Measurements from ENCODE around the gene MAN2B1. TPM values are rescaled to one million over a fixed set of nuclear protein-coding genes. Genes with fewer than 3 reads are reported as not detected.
A peak's percentile ranks its signal among the peaks of the same experiment; 100 is the strongest.

Gene MAN2B1
- polyA plus RNA-seq, 3 donors: 218 to 305 (median 295) TPM

- H4K20me1 ChIP-seq (ENCODE audit: insufficient read depth, low read length): peaks cover 83% of the 10 kb centered on the region
- H2AFZ ChIP-seq (ENCODE audit: insufficient read depth, low read depth, low read length, poor library complexity, severe bottlenecking): no peak overlapping the region
- H3K4me1 ChIP-seq (ENCODE audit: control insufficient read depth in 1 of 2, insufficient read depth in 2 of 2, low read length in 2 of 2): no peaks in the 10 kb centered on the region
- no peak overlapping the region for H3K4me2 ChIP-seq (replicated peaks; ENCODE audit: extremely low read depth, low read length, poor library complexity, severe bottlenecking)
- H3K4me3 ChIP-seq (replicated peaks in 1 of 3; ENCODE audit: low read depth in 2 of 3, low read length in 3 of 3): no peak overlapping the region
- Mint-ChIP-seq H3K36me3 (peaks cover 70 to 95% of the 10 kb centered on the region in 2 donors), H3K4me1 (no peaks in the 10 kb centered on the region), H3K4me3 (no peak overlapping the region), H3K9me3 (peaks cover 0 to 9% (median 0%) of the 10 kb centered on the region in 7 donors), H3K27ac (no peak overlapping the region), H3K27me3 (ENCODE audit: low read depth in 3 of 3) (peaks cover 0 to 1% (median 1%) of the 10 kb centered on the region in 3 donors)
- no peaks in the 10 kb centered on the region for H3K9me3 ChIP-seq (replicated peaks in 1 of 2; ENCODE audit: control insufficient read depth in 1 of 2, insufficient read depth in 1 of 2, low read length in 2 of 2)
- TF ChIP-seq, protein P1, sequence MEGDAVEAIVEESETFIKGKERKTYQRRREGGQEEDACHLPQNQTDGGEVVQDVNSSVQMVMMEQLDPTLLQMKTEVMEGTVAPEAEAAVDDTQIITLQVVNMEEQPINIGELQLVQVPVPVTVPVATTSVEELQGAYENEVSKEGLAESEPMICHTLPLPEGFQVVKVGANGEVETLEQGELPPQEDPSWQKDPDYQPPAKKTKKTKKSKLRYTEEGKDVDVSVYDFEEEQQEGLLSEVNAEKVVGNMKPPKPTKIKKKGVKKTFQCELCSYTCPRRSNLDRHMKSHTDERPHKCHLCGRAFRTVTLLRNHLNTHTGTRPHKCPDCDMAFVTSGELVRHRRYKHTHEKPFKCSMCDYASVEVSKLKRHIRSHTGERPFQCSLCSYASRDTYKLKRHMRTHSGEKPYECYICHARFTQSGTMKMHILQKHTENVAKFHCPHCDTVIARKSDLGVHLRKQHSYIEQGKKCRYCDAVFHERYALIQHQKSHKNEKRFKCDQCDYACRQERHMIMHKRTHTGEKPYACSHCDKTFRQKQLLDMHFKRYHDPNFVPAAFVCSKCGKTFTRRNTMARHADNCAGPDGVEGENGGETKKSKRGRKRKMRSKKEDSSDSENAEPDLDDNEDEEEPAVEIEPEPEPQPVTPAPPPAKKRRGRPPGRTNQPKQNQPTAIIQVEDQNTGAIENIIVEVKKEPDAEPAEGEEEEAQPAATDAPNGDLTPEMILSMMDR (IDR thresholded peaks at IDR 0.05): no peak
- peaks cover 4% of the 10 kb centered on the region for H3K79me2 ChIP-seq (ENCODE audit: insufficient read depth, low read length)
- no peak overlapping the region for H3K27ac ChIP-seq (ENCODE audit: low read depth in 1 of 2, low read length in 2 of 2)
- DNase-seq: no peak
- intact Hi-C loops (cut with micrococcal nuclease): no loop called here
- H3K27me3 ChIP-seq (ENCODE audit: control insufficient read depth in 2 of 2, insufficient read depth in 2 of 2, low read length in 2 of 2): no peaks in the 10 kb centered on the region
- WGBS (ENCODE audit: insufficient coverage): 97% methylated on average over 6 of the region's 22 CpGs
- no peak overlapping the region for H3K9ac ChIP-seq (ENCODE audit: insufficient read depth, low read length, poor library complexity, severe bottlenecking)
- peaks cover 86 to 96% of the 10 kb centered on the region in 2 donors for H3K36me3 ChIP-seq (replicated peaks in 1 of 2; ENCODE audit: control insufficient read depth in 1 of 2, insufficient read depth in 2 of 2, low read length in 2 of 2)
Observed at GRCh38 chr19:12657966-12658365, 8.6 kb downstream of the MAN2B1 start.

- H3K27me3 Mint-ChIP-seq (ENCODE audit: low read depth in 3 of 3): peaks cover 0 to 1% (median 0%) of the 10 kb centered on the region in 3 donors
- peaks cover 4% of the 10 kb centered on the region for H3K79me2 ChIP-seq (ENCODE audit: insufficient read depth, low read length)
- H3K27ac Mint-ChIP-seq: peak overlapping the region in 2 of 7 donors; percentile 63 to 85
- H3K9ac ChIP-seq (ENCODE audit: insufficient read depth, low read length, poor library complexity, severe bottlenecking): no peak overlapping the region
- no peak for DNase-seq
- H2AFZ ChIP-seq (ENCODE audit: insufficient read depth, low read depth, low read length, poor library complexity, severe bottlenecking): no peak overlapping the region
- H3K36me3 ChIP-seq (replicated peaks in 1 of 2; ENCODE audit: control insufficient read depth in 1 of 2, insufficient read depth in 2 of 2, low read length in 2 of 2): peaks cover 85 to 97% of the 10 kb centered on the region in 2 donors
- H3K27ac ChIP-seq (ENCODE audit: low read depth in 1 of 2, low read length in 2 of 2): no peak overlapping the region
- H3K4me1 ChIP-seq (ENCODE audit: control insufficient read depth in 1 of 2, insufficient read depth in 2 of 2, low read length in 2 of 2): no peaks in the 10 kb centered on the region
- intact Hi-C loops (cut with micrococcal nuclease): no loop called here
- no peak overlapping the region for H3K4me3 Mint-ChIP-seq
- H3K36me3 Mint-ChIP-seq: peaks cover 73 to 97% of the 10 kb centered on the region in 2 donors
- H3K27me3 ChIP-seq (ENCODE audit: control insufficient read depth in 2 of 2, insufficient read depth in 2 of 2, low read length in 2 of 2): no peaks in the 10 kb centered on the region
- TF ChIP-seq, protein P1 (IDR thresholded peaks at IDR 0.05): no peak
- H4K20me1 ChIP-seq (ENCODE audit: insufficient read depth, low read length): peaks cover 90% of the 10 kb centered on the region
- no peak overlapping the region for H3K4me3 ChIP-seq (replicated peaks in 1 of 3; ENCODE audit: low read depth in 2 of 3, low read length in 3 of 3)
- no peaks in the 10 kb centered on the region for H3K4me1 Mint-ChIP-seq
- no peaks in the 10 kb centered on the region for H3K9me3 ChIP-seq (replicated peaks in 1 of 2; ENCODE audit: control insufficient read depth in 1 of 2, insufficient read depth in 1 of 2, low read length in 2 of 2)
- peaks cover 0 to 9% (median 0%) of the 10 kb centered on the region in 7 donors for H3K9me3 Mint-ChIP-seq
- H3K4me2 ChIP-seq (replicated peaks; ENCODE audit: extremely low read depth, low read length, poor library complexity, severe bottlenecking): no peak overlapping the region
- 97% methylated on average over 33 of the region's 50 CpGs for WGBS (ENCODE audit: insufficient coverage)
Observed at GRCh38 chr19:12656899-12657571, 9.5 kb downstream of the MAN2B1 start.

Measured in CD14-positive monocyte (primary cell).